HG03521 (cell line): ENCODE measurements around the gene ANKS1A.
"Not testable (repeated sequence)": the region's sequence is repeated elsewhere in the genome, so short reads cannot be mapped to it uniquely, and the experiment has no call there.

Experiments
- ATAC-seq: cut with Tn5 transposase; IDR thresholded peaks from one replicate; pipeline ENCODE4 v1.9.1; 2021; ENCODE audit warnings: mild to moderate bottlenecking, moderate library complexity; ENCODE audit not compliant: unreplicated experiment

ANKS1A gene

DNA sequence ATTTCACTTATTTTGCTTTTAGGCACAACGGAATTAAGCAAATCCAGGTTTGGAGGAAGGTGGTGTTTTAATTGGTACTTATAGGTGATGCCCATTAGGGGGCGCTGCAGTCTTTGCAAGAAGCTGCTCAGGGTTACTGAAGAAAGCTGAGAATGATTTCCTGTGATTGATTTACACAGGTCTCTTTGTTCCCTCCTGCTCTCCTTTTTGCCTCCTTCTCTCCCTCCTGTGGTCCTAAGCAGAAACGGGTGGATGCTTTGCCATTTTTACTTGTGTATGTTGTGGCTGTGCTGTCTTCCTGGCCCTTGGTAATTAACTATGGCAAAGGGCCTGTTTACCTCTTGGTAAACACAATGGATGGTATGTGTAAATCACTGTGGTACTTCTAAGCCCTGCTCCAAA, 97.8 kb downstream of the ANKS1A start:
- no peak for ATAC-seq

DNA sequence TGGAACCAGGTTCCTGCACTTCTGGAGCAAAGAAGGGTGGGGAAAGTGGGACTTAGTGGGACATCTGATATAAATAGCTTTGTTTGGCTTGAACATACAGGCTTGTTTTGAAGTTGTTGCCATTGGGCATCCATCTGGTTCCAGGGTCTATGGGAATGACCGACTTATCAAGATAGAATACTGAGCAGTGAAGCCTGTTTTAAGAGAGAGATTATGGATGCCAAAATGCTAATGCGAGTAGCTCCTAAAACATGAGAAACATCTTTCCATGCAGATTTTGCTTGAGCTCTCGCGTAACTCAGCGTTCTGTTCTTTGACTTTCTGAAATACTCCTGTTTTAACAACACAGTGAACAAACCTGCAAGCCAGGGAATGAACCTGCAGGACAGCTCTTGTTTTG, 98.5 kb downstream of the ANKS1A start:
- no peak for ATAC-seq

DNA sequence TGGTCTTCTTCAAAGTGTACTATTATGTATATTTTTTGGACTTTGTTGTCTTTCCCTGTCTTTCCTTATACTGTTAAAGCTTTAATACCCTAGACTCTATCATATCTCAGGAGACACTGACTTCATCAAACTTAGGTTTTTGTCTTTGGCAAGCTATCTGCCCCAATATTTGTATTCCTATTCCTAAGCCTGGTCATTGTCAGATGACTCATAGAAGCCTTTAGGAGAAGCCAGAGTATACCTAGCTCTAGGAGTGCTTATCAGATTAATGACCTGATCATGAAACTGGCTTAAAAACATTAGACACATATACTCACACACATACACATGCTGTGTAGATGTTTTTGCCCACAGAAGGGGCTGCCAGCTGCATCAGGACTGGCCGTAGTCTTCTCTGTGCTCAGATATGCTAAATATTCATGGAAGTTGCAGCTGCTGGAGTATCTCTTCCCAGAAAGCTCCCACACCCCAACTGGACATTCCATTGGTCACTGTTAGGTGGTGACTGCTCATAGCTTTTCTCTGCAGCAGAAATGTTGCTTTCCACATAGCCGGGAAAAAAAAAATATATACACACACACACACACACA, 102.0 kb downstream of the ANKS1A start:
- no peak for ATAC-seq

DNA sequence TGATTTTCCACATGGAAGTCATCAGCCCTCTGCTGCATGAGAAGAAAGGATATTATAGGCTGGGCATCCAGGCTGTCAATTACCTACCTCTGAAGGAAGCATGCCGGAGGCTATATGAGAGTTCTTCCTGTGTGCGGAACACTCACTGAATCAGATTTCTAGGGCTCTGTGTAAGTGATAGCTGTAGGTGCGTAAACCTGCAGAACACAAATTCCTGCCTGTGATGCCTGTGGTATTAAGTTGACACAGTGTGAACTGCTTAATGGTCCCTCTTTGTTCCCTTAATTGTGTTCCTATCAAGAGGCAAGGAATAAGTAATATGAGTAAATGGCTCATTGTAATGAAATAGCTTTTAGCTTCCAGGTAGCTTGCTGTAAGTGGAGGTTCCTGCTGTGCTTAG, 103.3 kb downstream of the ANKS1A start:
- no peak for ATAC-seq

DNA sequence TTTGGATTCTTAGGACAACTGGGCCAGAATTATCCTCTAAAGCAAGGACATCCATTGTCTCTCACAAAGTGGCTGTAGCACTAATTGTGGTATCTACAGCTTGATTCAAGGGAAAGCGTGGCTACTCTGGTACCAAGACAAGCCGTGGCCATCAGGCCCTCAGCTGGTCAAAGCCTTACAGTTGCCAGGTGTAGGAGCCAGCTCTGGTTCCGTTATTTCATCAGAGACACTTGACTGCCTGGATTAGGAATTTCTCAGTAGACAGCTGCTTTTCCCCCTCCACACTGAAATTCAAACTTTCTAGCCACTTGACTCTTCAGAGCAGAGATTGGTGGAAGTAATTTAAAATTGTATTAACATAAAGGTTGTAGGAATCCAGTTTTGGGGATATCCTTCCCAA, 104.2 kb downstream of the ANKS1A start:
- ATAC-seq = no peak

DNA sequence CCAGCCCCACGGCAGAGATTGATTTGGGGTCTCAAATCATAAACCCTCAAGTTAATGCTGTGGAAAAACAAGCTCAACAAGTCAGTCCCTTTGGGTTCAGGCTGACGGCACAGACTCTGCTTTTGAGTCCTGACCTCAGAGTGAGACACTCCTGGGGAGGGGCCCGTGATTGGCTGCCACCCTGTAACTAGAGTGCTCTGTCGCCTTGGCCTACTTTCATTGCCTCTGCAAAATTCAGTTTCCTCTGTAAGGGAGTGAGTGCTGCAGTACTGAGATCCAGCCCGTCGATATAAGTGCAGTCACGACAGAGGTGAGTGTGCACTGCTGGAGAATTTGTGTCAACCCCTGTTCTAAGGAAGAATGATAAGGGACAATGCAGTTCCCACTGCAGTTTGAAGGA, 105.6 kb downstream of the ANKS1A start:
- no peak for ATAC-seq

DNA sequence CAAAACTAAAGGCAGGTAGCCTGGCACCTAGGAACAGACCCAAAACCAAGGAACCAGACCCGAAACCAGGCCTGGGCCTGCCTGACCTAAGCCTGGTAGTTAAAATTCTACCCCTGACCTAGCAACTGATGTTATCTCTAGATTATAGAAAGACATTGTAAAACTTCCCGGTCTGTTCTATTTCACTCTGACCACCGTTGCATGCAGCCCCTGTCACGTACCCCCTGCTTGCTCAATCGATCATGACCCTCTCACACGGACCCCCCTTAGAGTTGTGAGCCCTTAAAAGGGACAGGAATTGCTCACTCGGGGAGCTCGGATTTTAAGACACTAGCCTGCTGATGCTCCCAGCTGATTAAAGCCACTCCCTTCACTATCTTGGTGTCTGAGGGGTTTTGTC, 109.4 kb downstream of the ANKS1A start:
- not testable (repeated sequence) for ATAC-seq

DNA sequence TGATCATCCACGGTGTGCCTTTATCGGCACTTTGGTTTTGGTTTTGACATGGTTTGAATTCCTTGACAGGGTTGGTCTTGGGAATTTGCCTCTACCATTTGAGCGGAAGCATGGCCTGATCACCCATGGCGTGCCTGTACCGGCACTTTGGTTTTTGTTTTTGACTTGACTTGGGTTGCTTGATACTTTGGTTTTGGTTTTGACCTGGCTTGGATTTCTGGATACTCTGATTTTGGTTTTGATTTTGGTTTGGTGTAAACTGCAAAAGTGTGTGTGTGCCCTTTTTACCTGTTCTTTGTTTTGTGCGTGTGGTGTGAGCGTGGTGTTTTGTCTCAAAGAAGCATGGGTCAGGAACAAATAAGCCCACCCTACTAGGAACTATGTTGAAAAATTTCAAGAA, 110.1 kb downstream of the ANKS1A start:
- not testable (repeated sequence) for ATAC-seq

DNA sequence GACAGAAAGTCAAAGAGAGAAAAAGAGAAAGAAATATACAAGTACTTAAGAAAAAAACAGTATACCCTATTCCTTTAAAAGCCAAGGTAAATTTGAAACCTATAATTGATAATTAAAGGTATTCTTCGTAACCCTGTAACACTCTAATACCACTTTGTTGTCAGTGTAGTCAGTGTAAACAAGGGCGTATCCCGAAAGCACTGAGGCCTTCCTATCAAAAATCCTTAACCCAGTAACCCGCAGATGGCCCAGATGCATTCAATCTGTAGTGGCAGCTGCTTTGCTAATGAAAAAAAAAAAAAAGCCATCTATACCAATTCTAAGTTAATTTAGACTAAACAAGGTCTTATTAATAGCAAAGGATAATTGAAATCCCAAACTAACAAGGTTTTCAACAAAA, 110.9 kb downstream of the ANKS1A start:
- ATAC-seq = not testable (repeated sequence)

DNA sequence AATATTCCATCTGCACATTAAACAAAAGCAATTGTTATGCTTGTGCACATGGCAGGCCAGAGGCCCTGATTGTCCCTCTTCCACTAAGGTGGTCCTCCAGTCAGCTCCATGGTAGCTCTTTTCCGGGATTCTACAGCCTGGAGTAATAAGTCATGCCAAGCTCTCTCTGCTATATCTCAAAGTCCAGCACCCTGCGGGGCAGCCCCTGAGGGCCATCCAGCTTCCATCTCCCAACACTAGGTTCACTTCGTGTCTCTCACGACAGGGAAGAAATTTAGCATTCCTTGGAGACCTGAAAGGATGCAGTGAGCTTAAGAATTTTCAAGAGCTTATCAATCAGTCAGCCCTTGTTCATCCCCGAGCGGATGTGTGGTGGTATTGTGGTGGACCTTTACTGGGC, 112.3 kb downstream of the ANKS1A start:
- not testable (repeated sequence) for ATAC-seq

DNA sequence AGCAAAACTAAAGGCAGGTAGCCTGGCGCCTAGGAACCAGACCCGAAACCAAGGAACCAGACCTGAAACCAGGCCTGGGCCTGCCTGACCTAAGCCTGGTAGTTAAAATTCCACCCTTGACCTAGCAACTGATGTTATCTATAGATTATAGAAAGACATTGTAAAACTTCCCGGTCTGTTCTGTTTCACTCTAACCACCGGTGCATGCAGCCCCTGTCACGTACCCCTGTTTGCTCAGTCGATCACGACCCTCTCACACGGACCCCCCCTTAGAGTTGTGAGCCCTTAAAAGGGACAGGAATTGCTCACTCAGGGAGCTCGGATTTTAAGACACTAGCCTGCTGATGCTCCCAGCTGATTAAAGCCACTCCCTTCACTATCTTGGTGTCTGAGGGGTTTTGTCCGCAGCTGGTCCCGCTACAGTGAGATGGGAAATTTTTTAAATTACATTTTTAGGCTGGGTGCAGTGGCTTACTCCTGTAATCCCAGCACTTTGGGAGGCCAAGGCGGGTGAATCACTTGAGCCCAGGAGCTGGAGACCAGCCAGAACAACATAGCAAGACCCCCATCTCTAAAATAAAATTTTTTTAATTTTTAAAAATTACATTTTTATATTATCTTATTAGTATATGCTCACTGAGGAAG, 115.0 kb downstream of the ANKS1A start:
- ATAC-seq = not testable (repeated sequence)

DNA sequence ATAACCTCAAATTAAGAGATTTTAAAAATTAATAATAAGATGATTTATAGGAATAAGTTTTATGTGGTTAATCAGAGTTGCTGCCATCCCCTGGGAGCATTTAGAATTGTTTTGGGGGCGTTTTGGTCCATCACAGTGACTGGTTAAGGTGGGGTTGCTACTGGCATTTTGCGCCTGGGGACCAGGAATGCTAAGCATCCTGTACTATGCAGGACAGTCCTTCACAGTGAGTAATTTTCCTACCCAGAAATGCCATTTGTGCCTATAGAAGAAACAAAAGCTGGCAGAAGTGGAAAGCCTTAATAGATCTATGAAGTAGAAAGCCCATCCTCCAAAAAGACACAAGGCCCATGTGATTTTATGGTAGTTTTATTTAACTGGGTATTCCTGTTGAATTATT, 118.0 kb downstream of the ANKS1A start:
- ATAC-seq = no peak

DNA sequence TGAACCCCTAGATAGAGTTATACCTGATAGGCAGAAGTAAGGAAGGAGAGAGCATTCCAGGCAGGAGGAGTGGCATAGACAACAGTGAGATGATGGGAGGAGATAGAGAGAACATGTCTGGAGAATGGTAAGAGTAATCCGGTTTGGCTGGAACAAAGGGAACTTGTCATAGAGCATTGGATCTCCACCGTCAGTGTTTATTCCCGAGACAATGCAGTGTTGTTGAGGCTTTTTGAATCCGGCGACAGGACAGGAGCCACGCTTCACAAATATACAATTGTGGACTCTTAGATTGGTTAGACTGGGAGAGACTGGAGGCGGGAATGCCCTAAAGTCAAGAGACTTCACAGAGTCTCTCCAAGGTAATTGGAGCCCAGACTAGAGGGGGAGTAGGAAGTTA, 119.8 kb downstream of the ANKS1A start:
- ATAC-seq = no peak

DNA sequence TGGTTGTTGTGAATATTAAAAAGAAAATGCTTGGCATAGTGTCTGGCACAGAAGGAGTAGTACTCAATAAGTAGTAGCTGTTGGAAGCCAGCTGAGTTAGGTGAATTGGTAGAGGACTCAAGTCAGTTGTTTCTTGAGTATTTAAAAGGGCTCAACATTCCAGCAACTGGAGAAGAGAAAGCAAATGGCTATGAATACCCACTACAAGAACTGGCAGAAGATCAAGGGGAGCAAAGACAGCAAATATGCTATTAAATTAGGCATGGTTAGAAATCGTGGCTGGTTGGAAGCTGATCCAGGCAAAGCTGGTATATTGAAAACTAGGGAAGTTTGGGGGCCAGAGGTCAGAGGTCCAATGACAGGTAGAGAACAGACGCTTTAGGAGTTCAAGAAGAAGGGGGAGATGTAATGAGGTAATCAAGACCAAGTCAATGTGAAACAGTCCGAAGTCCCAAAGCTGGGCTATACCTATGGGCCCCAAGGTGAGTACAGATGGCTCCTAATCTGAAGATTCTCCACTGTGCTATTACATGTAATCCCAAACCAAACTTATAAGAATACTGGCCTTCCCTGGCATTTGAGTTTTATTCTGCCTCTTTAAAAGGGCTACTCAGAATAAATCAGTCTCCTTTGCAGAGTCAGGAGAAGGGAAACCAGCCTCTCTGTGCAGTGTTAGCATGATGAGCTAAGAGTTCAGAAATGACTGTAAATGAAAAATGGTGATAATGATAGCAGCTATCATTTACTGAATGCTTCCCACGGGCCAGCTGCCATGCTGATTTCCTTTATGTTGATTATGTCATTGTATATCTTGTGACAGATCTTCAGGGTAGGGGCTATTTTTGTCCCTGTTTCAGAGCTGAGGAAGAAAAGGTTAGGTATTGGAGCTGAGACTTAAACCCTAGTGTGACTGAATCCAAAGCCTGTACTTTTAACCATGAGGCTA, 122.3 kb downstream of the ANKS1A start:
- no peak for ATAC-seq

DNA sequence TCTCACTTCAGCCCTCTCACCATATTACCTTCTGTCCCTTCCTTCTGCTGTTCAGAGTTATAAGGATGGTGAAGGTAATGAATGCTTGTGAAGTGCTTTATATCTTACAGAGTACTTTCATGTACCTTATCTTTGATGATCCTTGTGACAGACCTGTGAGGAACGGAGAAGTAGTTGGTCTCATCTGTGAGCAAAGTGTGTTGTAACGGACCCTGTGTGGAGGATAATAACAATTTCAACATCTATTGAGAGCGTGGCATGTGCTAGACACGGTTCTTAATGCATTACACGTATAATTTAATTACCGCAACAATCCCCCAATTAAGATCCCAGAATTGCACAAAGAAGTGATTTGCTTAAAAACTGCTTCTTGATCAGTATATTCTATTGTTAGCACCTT, 124.6 kb downstream of the ANKS1A start:
- no peak for ATAC-seq

DNA sequence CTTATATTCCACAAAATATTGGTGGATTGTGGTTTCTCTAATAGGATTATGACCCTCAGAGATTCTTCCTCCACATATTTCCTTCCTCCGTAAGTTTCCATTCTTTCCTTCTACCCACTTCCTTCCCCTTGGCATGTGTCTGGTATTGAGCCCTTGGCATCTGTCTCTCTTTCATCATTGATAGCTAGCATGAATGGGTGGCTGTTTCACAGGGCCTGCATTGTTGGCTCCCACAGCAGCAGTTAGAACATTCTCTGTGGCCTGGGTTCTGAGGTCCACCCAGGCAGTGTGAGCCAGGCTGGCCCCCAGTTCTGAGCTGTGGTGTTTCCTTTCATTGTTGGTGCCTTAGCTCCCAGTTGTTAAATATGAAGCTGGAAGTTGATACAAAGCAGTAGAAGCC, 125.3 kb downstream of the ANKS1A start:
- ATAC-seq = no peak

DNA sequence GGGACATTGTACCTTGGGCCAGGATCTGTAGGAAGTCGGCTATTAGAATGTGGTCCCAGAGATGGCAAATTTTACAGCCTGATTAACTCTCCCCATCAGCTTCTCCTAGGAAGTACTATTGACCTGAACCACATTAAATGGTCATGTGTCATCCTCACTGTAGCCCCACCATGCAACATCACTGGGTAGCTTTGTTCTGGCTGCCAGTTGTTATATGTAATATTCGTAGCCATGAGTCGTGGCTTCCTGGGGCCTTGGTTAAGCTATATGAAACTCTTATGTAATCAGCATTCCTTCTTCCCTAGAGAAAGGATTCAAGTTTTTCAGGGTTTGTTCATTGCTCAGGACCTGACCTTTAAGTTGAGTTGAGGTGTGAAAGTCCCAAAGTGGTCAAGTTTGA, 125.7 kb downstream of the ANKS1A start:
- no peak for ATAC-seq

DNA sequence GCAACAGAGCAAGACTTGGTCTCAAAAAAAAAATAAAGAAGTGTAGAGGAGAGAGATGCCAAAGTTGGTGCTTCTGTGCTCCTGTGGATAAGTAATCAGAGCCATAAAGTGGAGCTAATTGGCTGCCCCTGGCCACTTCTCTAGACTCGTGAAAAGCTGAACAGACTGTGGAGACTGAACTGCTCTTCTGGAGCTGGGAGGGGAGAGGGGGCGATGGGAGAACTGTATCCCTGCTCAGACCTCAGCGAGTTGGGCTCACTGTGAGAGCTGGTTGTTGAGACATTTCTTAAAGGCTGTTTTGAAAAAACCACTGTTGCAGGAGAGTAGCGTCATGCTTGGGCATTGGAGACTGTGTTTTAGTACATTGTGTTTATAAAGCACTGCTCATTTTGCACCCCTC, 126.4 kb downstream of the ANKS1A start:
- no peak for ATAC-seq

DNA sequence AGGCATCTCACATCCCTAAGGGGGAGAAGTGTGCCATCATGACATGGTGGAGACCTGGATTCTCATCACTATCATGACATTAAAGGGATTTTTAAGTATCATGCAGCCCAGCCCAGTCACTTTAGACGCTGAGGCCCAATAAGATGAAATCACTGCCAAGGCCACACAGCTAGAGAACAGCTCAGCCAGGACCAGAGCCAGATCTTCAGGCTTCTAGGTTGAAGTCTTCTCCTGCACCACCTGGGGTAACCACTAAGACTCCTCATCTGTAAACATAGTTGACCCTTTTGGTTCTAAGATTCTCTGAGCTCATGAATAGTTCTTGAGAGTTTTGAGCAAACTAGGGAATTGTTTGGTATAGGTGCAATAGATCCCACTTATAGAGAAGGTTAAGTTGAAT, 126.9 kb downstream of the ANKS1A start:
- ATAC-seq = no peak

DNA sequence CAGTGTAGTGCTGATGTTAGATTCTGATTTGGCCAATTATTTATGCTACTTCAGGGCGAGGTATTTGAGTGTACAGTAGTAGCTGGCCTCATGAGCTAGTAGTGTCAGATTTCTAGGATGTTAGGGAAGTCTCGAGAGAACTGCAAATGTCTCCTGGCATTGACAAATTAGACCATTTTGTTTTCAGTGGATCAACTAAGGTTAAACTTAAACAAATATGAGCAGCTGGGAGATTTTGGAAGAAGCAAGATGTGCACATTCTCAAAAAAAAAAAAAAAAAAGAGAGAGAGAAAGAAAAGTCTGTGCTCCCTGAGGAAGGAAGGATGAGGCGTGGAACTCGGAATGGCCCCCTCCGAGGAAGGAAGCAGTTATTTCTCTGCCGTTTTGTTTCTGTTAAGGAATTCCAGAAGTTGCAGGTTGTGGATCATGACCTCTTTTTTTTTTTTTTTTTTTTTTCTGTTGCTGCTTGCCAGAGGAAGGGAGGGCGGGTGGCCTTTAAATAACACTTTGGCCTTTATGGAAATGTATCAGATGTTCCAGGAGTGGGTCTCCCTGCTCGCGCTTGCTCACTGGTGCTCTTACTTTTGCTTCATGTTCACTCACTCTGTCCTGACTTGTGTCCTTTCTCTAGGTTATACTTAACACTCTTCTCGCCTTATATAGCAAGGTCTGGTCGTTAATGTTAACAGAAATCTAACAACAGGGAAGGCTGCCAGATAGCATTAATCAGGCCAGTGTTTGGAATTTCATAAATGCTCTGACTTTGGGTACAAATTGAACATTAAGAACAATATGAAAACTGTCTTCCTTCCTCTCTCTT, 127.7 kb downstream of the ANKS1A start:
- ATAC-seq = no peak
